ENCODE measurements around the gene KCNN1. TPM values are rescaled to one million over a fixed set of nuclear protein-coding genes. Genes with fewer than 3 reads are reported as not detected.
A peak's percentile ranks its signal among the peaks of the same experiment; 100 is the strongest.

KCNN1 gene
- total and polyA plus RNA-seq, 2 of the 4 experiments (the other 2 are of a cell fraction): 0.09 TPM; not detected in 1

GRCh38 chr19:17946965-17947784 is 19.7 kb upstream of the KCNN1 start:
- Histone ChIP-seq H3K4me3 (ENCODE audit: insufficient read depth, low read depth, low read length) (peak overlapping the region; percentile 55), H2BK120ac (ENCODE audit: low read depth, low read length) (no peak overlapping the region), H3K36me3 (ENCODE audit: control insufficient read depth, insufficient read depth, low read length) (peaks cover 4% of the 10 kb centered on the region; the same call in 1 of the 2 replicates), H3K27ac (ENCODE audit: insufficient read depth, low read length) (peak overlapping the region; percentile 25; the same call in 1 of the 2 replicates), H4K5ac (ENCODE audit: low read depth, low read length) (peak overlapping the region; percentile 26), H3K4me2 (ENCODE audit: low read depth, low read length) (peak overlapping the region; percentile 90), H4K8ac (ENCODE audit: low read depth in 2 of 2, low read length in 2 of 2) (peak overlapping the region; percentile 44 to 84; a peak in 3 of 4 replicates), H3K18ac (ENCODE audit: low read depth, low read length) (0 out of 2 replicates have a peak overlapping the region, but pooled peaks have one; percentile 19), H3K9me1 (ENCODE audit: insufficient read depth, low read length) (0 out of 2 replicates have a peak, but pooled peaks cover 3% of the 10 kb centered on the region), H2AK9ac (replicated peaks; ENCODE audit: low read depth, low read length, poor library complexity) (peak overlapping the region; percentile 45), H3K4ac (ENCODE audit: low read depth, low read length) (0 out of 2 replicates have a peak overlapping the region, but pooled peaks have one; percentile 24), H4K91ac (ENCODE audit: insufficient read depth, low read depth, low read length) (no peak overlapping the region), H3K27me3 (ENCODE audit: control insufficient read depth, insufficient read depth, low read length) (peaks cover 36% of the 10 kb centered on the region), H3K79me1 (ENCODE audit: low read depth in 1 of 2, low read length in 2 of 2) (no peaks in the 10 kb centered on the region), H2AK5ac (ENCODE audit: low read depth, low read length) (peak overlapping the region; percentile 13; the same call in 1 of the 2 replicates), H4K20me1 (ENCODE audit: insufficient read depth, low read length) (peaks cover 28% of the 10 kb centered on the region), H2BK5ac (ENCODE audit: low read depth, low read length, poor library complexity, severe bottlenecking) (no peak overlapping the region), H3K4me1 (ENCODE audit: control insufficient read depth, insufficient read depth, low read length) (peaks cover 5% of the 10 kb centered on the region), H2BK15ac (ENCODE audit: low read depth, low read length) (no peak overlapping the region), H2BK20ac (ENCODE audit: low read depth, low read length) (no peak overlapping the region), H3K9me3 (ENCODE audit: control insufficient read depth, insufficient read depth, low read length) (no peaks in the 10 kb centered on the region), H3K23ac (ENCODE audit: low read depth, low read length) (peak overlapping the region; percentile 93; the same call in 1 of the 2 replicates), H3K56ac (ENCODE audit: extremely low read depth, insufficient read depth, low read length) (no peak overlapping the region), H3K14ac (replicated peaks; ENCODE audit: low read depth, low read length) (no peak overlapping the region), H3K9ac (ENCODE audit: low read depth, low read length) (peak overlapping the region; percentile 65), H2AFZ (replicated peaks; ENCODE audit: low read length, poor library complexity) (peak overlapping the region; percentile 90)
- ATAC-seq (ENCODE audit: low read depth): peak; percentile 40
- dilution Hi-C loops (cut with HindIII; ENCODE audit: low sequenced_read_pairs, unreplicated experiment): no loop called here
- ChIA-PET POLR2A (ENCODE audit: unreplicated experiment) (interaction anchor here (0.6 kb wide), 1 partner anchor 81 kb away, joined by 15 read pairs; no protein-coding TSS in a partner anchor), CTCF (interaction anchor here (0.6 kb wide), 1 partner anchor 135 kb away, joined by 4 read pairs; no protein-coding TSS in a partner anchor)
- DNase-seq: no peak
- in situ Hi-C loops (cut with MboI; ENCODE audit: low sequenced_read_pairs): loop anchor here (25.0 kb wide), 1 partner anchor 115 kb away; no protein-coding TSS in a partner anchor
- WGBS, 2 experiments (ENCODE audit: extremely low coverage in 2 of 2, insufficient read length in 1 of 2): 17% methylated on average over 8 of the region's 29 CpGs; no CpG with 5 or more reads in 1 of the 2 experiments
- intact Hi-C loops (cut with micrococcal nuclease): loop anchor here (2.0 kb wide), 1 partner anchor 50 kb away; no protein-coding TSS in a partner anchor
- BruUV-seq (replicated peaks): no TSS peak
- TF ChIP-seq USF2 (IDR thresholded peaks at IDR 0.05; ENCODE audit: low read depth, low read length) (no peak), ELK1 (IDR thresholded peaks at IDR 0.05; ENCODE audit: borderline replicate concordance, low read depth, low read length) (no peak), SMC3 (IDR thresholded peaks at IDR 0.05; ENCODE audit: low read depth, low read length) (no peak), RCOR1 (IDR thresholded peaks at IDR 0.05; ENCODE audit: insufficient replicate concordance, low read length) (no peak), RAD21 (IDR thresholded peaks at IDR 0.05; ENCODE audit: low read length) (no peak), RFX5 (IDR thresholded peaks at IDR 0.05; ENCODE audit: low read depth, low read length) (no peak), CEBPB (IDR thresholded peaks at IDR 0.05; ENCODE audit: low read depth, low read length) (no peak), MAFK (IDR thresholded peaks at IDR 0.05; ENCODE audit: low read depth, low read length) (no peak), MAZ (IDR thresholded peaks at IDR 0.05; ENCODE audit: borderline replicate concordance, low read depth, low read length) (no peak), NFE2L2 (IDR thresholded peaks at IDR 0.05; ENCODE audit: low read depth, low read length) (no peak), CHD1 (IDR thresholded peaks at IDR 0.05; ENCODE audit: low read depth, low read length) (no peak), BHLHE40 (IDR thresholded peaks at IDR 0.05; ENCODE audit: low read depth, low read length) (no peak), FOS (IDR thresholded peaks at IDR 0.05; ENCODE audit: low read depth, low read length) (no peak)

All from IMR-90 (cell line).